DMS153 treated with DMSO at 0.1 percent for 48 hours (cell line): ENCODE results near the gene TREM2.
"Not testable (repeated sequence)": the region's sequence is repeated elsewhere in the genome, so short reads cannot be mapped to it uniquely, and the experiment has no call there.

ENCODE experiments used
- DNase-seq: peaks from one replicate; lab custom pipeline; 2025; ENCODE audit not compliant: unreplicated experiment; lab: John Stamatoyannopoulos, UW

The TREM2 gene

DNA sequence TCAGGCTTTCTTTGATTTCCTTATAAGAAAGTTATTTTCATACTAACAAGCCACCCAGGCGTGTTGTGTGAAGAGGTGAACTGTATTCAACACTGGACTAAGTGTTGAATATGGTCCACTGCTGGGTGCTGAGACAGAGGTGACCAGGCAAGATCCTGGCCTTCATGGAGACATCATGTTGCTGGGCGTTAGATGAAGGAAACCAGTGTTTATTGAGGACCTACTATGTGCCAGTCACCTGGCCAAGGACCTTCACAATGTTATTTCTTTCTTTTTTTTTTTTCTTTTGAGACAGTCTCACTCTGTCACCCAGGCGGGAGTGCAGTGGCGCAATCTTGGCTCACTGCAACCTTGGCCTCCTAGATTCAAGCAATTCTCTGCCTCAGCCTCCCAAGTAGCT is 6.9 kb downstream of the TREM2 start:
- DNase-seq = no peak

DNA sequence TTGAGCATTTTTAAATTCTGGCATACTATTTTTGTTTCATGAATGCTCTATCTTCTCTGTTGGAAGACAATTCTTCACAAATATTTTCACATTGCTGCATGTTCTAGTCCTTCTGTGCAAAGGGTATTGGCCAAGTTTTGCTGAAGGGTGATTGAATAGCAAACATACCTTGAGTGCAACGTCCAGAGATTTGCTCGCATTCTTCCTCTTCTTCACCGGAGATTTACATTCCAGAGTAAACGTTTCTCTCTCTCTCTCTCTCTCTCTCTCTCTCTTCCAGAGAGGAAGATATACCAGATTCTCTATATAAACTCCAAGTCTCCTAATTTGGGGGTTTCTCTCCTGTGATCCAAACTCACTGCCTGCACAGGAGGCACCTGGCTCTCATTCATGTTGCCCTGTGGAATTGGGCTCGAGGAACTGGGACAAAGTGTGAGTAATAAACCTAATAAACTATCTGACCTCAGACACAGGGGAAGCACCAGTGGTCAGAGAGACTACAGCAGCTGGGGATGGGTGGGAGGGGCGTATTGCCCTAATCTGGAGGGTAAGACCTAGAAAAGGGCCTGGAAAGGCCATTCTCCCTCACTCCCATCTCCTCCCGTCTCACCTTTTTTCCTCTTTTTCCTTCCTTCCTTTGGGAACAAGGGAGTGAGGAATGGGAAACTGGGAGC is 7.6 kb downstream of the TREM2 start:
- DNase-seq = no peak

DNA sequence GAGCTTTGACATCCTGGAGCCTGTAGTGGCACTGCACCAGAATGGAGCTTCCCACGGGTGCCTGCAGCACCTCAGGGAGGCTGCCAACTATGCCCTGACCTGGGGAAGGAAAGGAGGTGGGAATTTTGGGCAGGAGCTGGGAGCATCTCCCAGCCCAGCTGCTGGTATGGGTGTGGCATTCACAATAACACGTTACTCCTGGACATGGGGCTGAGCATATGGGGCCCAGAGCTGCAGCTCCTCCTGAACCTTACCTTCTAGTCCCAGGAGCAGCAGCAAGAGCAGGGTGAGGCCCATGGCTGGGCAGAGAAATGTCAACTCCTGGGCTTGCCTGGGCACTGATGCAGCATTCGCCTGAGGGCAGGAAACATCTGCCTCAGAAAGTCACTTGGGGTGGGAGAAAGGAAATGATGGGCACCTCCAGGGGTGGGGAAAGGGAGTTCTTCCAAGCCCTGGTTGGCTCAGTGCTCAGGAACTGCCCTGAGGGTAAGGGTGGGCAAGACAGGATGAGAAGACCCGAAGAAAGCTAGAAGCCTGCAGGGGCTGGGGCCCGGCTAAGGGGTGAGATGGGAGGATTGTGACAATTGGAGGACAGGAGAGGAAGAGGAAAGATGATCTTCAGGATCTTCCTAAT is 8.8 kb downstream of the TREM2 start, which contains the start of gene TREML1:
TSS of gene TREML1 (minus strand) at position 356 of the 634 bp plus-strand sequence. CDS start at position 297, 59 bp downstream.
- no peak for DNase-seq

DNA sequence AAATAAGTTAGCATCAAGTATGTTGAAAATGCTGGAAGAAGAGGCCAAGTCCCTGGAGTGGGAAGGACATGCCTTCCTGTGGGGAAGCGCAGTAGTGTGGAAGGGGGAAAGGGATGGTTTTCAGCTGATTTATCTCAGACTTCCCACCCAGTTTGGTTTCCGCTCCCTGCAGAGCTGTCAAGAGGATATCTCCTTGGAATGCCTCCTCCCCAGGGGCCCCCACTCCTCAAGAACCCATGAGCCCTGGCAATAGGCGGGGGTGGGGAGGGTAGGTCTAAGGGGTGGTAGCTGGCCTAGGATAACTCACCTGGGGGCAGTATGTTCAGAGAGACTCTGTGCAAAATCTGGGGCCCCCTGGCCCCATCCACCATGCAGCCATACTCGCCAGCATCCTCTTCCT is 9.5 kb downstream of the TREM2 start:
- DNase-seq = no peak

DNA sequence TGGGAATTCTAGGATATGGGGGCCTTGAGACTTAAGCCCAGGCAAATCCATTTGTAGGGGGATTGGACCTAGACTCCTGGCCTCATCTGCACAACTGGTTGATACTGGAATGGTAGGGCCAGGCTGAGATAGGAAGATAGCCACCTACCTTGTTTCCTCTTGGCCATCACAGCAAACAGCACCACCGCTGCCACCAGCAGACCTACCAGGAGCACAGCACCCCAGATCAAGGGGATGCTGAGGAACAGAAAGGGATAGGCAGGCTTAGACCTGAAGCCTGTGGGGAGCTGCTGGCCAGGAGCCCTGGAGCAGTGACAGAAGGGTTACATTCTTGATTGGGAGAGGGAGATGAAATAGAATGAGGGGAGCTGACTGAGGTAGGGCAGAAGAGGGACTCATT is 12.2 kb downstream of the TREM2 start:
- no peak for DNase-seq

DNA sequence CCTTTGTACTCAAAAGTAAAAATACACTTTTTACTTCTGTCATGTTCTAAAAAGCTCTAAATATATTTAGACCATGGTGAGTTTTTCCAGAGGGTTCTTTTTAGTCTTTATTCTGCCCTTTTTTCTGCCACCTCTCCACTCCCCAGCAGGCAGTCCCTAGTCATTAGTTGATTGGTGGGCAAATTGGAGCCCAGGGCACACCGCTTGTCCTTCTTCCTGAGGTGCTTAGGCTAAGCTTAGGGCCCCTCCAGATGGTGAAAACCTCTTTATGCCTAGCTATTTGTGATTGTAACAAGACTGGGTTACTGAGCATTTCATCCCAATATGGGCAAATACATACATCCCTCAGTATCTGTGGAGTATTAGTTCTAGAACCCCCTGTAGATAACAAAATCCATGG is 15.0 kb downstream of the TREM2 start:
- DNase-seq = no peak

DNA sequence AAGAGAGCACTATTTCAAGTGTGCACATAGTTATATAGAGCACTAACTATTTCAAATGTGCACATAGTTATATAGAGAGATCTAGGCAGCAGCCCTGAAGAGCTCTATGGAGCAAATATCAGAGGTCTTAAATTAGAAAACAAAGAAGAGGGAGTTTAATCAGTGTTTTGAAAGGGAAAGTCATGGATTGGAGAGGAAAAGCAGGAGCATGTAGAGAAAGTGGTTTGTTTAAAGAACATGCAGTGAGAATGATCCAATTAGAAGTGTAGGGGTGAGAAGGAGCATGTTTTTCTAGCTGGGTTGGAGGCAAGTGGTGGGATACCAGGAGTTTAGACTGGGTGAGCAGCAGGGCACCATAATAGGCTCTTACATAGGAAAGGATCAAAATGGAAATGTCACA is 26.0 kb downstream of the TREM2 start:
- no peak for DNase-seq

DNA sequence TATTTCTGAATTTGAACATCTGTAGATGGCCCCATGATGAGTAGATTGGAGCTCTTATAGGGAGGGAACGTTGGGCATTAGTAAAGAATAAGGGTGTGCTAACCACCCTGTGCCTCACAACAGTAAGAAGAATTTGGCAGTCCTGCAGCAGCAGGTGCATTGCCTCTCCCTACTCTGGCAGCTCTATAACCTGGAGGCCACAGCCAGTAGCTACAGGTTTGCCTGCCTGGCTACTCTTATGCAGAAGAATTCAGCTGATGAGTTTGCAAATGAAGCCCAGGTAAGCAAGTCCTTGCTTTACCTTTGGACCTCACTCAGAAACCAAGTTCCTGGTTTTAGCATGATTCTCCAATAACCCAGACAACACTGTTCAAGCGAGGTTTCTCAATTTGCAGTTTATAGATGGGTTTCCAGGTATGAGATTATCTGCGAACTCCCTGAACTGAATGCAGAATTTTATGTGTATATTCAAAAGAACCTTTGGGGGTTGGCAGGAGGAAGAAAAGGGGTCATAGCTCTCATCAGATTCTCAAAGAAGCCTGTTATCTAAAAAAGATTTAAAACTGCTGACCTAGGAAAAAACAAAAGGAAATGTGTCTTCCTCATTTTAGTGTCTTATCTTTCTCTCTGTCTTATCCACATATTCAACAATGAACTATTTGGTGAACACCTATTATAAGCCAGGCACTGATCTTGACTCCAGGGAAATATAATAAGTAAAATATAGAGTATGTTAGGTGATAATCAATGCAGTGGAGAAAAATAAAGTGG is 27.7 kb downstream of the TREM2 start:
- no peak for DNase-seq

DNA sequence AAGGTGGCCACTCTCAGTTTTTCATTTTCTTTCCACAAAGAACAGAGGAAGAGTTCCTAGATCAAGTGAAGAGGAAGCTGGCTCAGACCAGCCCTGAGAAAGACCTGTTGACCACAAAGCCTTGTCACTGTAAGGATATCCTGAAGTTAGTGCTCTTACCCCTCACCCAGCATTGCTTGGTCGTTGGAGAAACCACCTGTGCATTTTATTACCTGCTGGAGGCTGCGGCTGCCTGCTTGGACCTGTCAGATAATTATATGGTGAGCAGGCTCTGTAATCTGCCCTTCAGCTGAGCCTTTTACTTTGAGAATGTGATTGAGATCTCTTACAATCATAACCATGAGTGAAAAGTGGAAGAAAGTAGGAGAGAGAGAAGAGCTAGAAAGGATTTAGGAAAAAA is 30.7 kb downstream of the TREM2 start:
- DNase-seq = peak; percentile 22

DNA sequence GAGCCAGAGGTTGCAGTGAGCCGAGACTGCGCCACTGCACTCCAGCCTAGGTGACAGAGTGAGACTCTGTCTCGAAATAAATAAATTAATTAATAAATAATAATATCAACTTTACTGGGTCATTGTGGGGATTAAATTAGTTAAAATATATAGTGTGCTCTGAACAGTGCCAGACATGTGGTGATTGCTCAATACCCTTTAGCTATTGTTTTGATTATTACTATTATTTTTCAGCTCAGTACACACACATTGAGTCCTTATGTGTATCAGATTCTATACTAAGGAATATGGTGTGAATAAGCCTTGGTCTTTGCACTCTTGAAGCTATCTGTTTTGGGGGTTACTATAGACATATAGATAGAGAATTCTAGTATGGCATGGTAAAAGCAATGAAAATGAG is 37.6 kb downstream of the TREM2 start:
- DNase-seq = no peak

DNA sequence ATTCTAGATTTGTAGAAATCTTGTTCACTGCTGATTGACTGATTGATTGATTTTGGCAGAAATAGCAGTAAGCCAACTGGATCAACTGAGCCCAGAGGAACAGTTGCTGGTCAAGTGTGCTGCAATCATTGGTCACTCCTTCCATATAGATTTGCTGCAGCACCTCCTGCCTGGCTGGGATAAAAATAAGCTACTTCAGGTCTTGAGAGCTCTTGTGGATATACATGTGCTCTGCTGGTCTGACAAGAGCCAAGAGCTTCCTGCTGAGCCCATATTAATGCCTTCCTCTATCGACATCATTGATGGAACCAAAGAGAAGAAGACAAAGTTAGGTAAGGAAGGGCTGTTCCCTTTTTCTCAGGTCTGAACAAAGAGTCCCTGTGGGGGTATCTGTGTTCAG is 40.0 kb downstream of the TREM2 start:
- no peak for DNase-seq

DNA sequence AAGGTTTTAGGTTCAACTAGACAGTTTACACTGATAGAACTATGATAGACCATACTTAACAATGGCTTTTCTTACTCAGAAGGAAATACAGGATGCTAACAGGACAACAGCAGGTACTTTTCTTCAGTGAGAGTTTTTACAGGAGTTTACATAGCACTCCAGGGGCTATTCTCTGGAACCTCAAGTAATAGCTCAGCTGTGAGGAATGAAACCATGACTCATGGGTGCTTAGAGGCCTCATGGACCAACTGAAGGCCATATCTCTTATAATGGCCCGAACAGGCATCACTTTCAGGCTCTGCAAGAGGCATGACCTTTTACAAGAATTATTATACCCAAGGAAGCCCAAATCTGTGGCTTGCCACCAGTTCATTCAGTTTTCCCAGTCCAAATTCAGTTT is 40.5 kb downstream of the TREM2 start:
- no peak for DNase-seq

DNA sequence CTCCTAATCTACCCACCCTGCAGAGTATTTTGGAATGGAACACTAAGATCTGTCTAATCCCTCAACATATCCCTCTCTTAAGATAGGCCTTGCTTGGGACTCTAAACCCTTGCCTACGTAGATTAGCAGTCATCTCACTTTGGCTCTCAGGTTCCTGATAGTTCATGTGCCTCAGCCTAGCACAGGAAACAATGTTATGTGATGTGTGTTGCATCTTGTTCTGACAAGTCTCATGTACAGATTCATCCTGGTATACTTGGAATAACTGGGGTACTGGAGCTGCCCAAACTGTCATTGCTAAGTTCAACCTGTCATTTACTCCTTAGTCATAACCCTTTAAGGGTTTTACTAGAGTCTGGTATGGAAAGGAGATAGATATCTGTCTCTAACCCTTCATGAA is 42.9 kb downstream of the TREM2 start:
- no peak for DNase-seq

DNA sequence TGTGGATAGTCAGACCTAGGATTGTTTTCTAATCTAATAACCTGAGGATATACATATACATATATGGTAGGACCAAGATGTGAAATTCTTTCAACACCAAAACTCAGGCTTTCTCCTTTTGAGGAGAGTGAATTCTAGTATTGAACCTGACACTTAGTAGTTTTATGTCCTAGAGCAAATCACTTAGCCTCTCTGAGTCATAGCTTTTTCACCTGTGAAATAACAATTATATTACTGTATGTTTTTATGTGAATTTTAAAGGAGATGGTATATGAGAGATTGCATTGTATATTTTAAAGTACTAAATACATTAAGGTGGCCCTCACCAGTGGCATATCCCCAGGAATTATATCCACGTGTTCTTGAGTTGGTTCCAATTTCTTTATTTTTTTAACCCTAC is 43.4 kb downstream of the TREM2 start:
- DNase-seq = no peak

DNA sequence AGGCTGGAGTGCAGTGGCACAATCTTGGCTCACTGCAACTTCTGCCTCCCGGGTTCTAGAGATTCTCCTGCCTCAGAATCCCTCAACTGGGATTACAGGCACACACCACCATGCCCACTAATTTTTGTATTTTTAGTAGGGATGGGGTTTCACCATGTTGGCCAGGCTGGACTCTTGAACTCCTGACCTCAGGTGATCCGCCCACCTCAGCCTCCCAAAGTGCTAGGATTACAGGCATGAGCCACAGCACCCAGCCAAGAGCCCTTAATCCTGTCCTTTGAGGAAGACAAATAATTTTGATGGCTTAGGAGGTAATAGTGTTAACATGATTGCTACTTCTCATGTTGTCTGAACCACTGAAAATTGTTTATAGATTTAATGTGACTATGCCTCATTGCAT is 47.9 kb downstream of the TREM2 start:
- not testable (repeated sequence) for DNase-seq

DNA sequence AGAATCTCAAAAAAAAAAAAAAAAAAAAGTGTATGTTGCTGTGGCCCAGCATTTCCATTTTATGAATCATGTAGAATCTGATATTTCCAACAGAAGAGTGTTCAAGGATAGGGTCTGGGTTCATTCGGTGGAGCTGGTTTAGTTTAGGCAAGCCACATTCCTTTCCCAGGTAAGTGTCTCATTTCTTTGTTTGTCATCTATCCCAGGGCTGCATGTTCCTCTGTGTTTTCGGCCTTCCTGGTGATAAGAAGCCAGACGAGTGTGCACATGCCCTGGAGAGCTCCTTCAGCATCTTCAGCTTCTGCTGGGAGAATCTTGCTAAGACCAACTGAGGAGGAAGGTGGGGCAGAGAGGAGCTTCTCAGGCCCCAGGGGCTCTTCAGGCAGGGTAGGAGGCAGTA is 51.9 kb downstream of the TREM2 start:
- no peak for DNase-seq
